CD14-positive monocyte (primary cell): ENCODE data around the gene FANCG. TPM values are rescaled to one million over a fixed set of nuclear protein-coding genes. Genes with fewer than 3 reads are reported as not detected.

Experiments
- DNase-seq, 3 donors: peaks; one replicate each; pipeline ENCODE4 v3.0.0-alpha.2; 2011 to 2022
- H2AFZ ChIP-seq: 2 replicates; pipeline ENCODE4 v1.6.0; 2012; ENCODE audit warnings: mild to moderate bottlenecking, low read depth, low read length, inconsistent platforms; ENCODE audit not compliant: insufficient read depth, poor library complexity, severe bottlenecking
- H3K27ac ChIP-seq, 2 donors: 1 replicate in 1 of 2; 2 replicates in 1 of 2; pipeline ENCODE4 v1.5.1; 2012 to 2013; ENCODE audit warnings: low read length in 2 of 2, control low read depth in 1 of 2, inconsistent platforms in 1 of 2, low read depth in 1 of 2, mild to moderate bottlenecking in 1 of 2
- H3K27me3 ChIP-seq, 2 donors: one replicate each; pipeline versions ENCODE4 v1.6.0 to v1.6.1; 2011 to 2013; ENCODE audit warnings: low read length in 2 of 2; ENCODE audit not compliant: control insufficient read depth in 2 of 2, insufficient read depth in 2 of 2
- H3K36me3 ChIP-seq, 2 donors: replicated peaks in 1 of 2; 1 replicate in 1 of 2; 2 replicates in 1 of 2; pipeline versions ENCODE4 v1.5.1 to v1.6.1; 2012 to 2013; ENCODE audit warnings: low read length in 2 of 2, control low read depth in 1 of 2, inconsistent platforms in 1 of 2, mild to moderate bottlenecking in 1 of 2; ENCODE audit not compliant: insufficient read depth in 2 of 2, control insufficient read depth in 1 of 2
- H3K4me1 ChIP-seq, 2 donors: 1 replicate in 1 of 2; 2 replicates in 1 of 2; pipeline versions ENCODE4 v1.5.1 to v1.6.1; 2012 to 2013; ENCODE audit warnings: low read length in 2 of 2, control low read depth in 1 of 2, inconsistent platforms in 1 of 2, mild to moderate bottlenecking in 1 of 2, moderate library complexity in 1 of 2; ENCODE audit not compliant: insufficient read depth in 2 of 2, control insufficient read depth in 1 of 2
- H3K4me2 ChIP-seq: replicated peaks from 2 replicates; pipeline ENCODE3; 2012; ENCODE audit warnings: low read length, moderate library complexity, mild to moderate bottlenecking; ENCODE audit not compliant: poor library complexity, severe bottlenecking; ENCODE audit errors: extremely low read depth
- H3K4me3 ChIP-seq, 3 experiments: fragments of 200-600 bp in 1 of 3; sonication (generic) in 1 of 3; replicated peaks in 1 of 3; 1 replicate in 2 of 3; 2 replicates in 1 of 3; pipeline ENCODE4 v1.5.1; 2011 to 2013; ENCODE audit warnings: low read length in 3 of 3, mild to moderate bottlenecking in 3 of 3, control low read depth in 2 of 3, low read depth in 2 of 3, inconsistent platforms in 1 of 3, moderate library complexity in 1 of 3
- H3K79me2 ChIP-seq: 2 replicates; pipeline ENCODE4 v1.6.0; 2012; ENCODE audit warnings: mild to moderate bottlenecking, control low read depth, inconsistent platforms, low read length, moderate library complexity; ENCODE audit not compliant: insufficient read depth
- H3K9ac ChIP-seq: 2 replicates; pipeline ENCODE4 v1.6.0; 2017; ENCODE audit warnings: low read length, mild to moderate bottlenecking; ENCODE audit not compliant: insufficient read depth, poor library complexity, severe bottlenecking
- H3K9me3 ChIP-seq, 2 donors: replicated peaks in 1 of 2; 1 replicate in 1 of 2; 2 replicates in 1 of 2; pipeline versions ENCODE4 v1.5.1 to v1.6.1; 2012 to 2013; ENCODE audit warnings: low read length in 2 of 2, control low read depth in 1 of 2; ENCODE audit not compliant: control insufficient read depth in 1 of 2, insufficient read depth in 1 of 2
- H4K20me1 ChIP-seq: 2 replicates; pipeline ENCODE4 v1.6.0; 2012; ENCODE audit warnings: mild to moderate bottlenecking, low read length, control low read depth, moderate library complexity; ENCODE audit not compliant: insufficient read depth
- H3K27ac Mint-ChIP-seq, 7 donors: one replicate each; pipeline ENCODE4 v1.8.0; 2020; ENCODE audit warnings: mild to moderate bottlenecking in 7 of 7, mixed read lengths in 7 of 7, moderate library complexity in 6 of 7, inconsistent platforms in 2 of 7
- H3K27me3 Mint-ChIP-seq, 3 donors: one replicate each; pipeline ENCODE4 v1.8.0; 2021 to 2022; ENCODE audit warnings: low read depth in 3 of 3, mild to moderate bottlenecking in 3 of 3, mixed read lengths in 3 of 3, moderate library complexity in 3 of 3, inconsistent platforms in 1 of 3
- H3K36me3 Mint-ChIP-seq, 2 donors: one replicate each; pipeline ENCODE4 v1.8.0; 2020; ENCODE audit warnings: mixed read lengths in 2 of 2, inconsistent platforms in 1 of 2, mild to moderate bottlenecking in 1 of 2
- H3K4me1 Mint-ChIP-seq: one replicate; pipeline ENCODE4 v1.8.0; 2020; ENCODE audit warnings: mild to moderate bottlenecking, mixed read lengths
- H3K4me3 Mint-ChIP-seq, 2 donors: one replicate each; pipeline ENCODE4 v1.8.0; 2020; ENCODE audit warnings: mild to moderate bottlenecking in 2 of 2, mixed read lengths in 2 of 2, moderate library complexity in 1 of 2
- H3K9me3 Mint-ChIP-seq, 7 donors: one replicate each; pipeline ENCODE4 v1.8.0; 2020 to 2022; ENCODE audit warnings: mixed read lengths in 7 of 7, mild to moderate bottlenecking in 6 of 7, moderate library complexity in 6 of 7, inconsistent platforms in 2 of 7
- CTCF ChIP-seq: fragments of 200-600 bp; IDR thresholded peaks from one replicate; pipeline ENCODE4 v1.8.0; 2022; ENCODE audit warnings: antibody characterized with exemption, mild to moderate bottlenecking
- WGBS: methylation state at CpG from one replicate; pipeline ENCODE4 v1.1.5; 2013; ENCODE audit warnings: missing lambda C conversion rate; ENCODE audit not compliant: insufficient coverage; 5-methylcytosine and 5-hydroxymethylcytosine counted together
- intact Hi-C, 2 donors: fragments of 100-400 bp; cut with micrococcal nuclease; formaldehyde crosslinking; loops; one replicate each; pipeline versions ENCODE4 v1.15.0 to v1.15.1; 2023
- polyA plus RNA-seq, 3 donors: library from polyadenylated mRNA; depleted of rRNA in 1 of 3; unstranded in 2 of 3; stranded (reverse) in 1 of 3; fragments of 300-500 nt in 2 of 3; fragments of >200 nt in 1 of 3; fragmentation: Illumina TruSeq in 2 of 3; gene quantifications; 1 replicate in 2 of 3; 2 replicates in 1 of 3; pipeline ENCODE4 v1.2.3, GENCODE V29; 2012 to 2021

FANCG gene
- polyA plus RNA-seq, 3 donors = 2.0 to 7.0 (median 2.5) TPM

DNA sequence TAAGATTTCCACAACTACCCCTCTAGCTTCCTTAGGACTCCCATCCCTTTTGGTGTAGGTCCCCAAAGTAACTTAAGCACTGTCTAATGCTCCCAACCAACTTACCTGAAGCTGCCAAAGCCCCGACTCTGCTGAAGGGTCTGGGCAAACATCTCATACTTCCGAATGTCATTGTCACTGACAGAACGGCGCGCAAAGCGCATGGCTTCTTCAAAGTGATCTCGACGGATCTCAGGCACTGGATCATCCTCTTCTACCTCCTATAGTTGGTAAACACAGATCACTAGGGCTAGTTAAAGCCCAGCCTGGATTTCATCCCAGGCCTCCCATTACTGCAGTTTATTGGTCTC, 22.5 kb downstream of the FANCG start:
- H3K4me3 ChIP-seq = no peak overlapping the region
- no peak overlapping the region for H3K27ac ChIP-seq
- Mint-ChIP-seq H3K27me3 (peaks cover 0 to 1% (median 0%) of the 10 kb centered on the region in 3 donors), H3K9me3 (no peaks in the 10 kb centered on the region), H3K36me3 (peaks cover 82 to 100% of the 10 kb centered on the region in 2 donors), H3K4me1 (no peaks in the 10 kb centered on the region), H3K4me3 (no peak overlapping the region), H3K27ac (peak overlapping the region in 1 of 7 donors; percentile 7)
- intact Hi-C loops = no loop called here
- DNase-seq = no peak
- 97% methylated on average over 8 of the region's 8 CpGs for WGBS
- no peak for TF ChIP-seq CTCF
- peaks cover 69 to 100% of the 10 kb centered on the region in 2 donors for H3K36me3 ChIP-seq
- peaks cover 54% of the 10 kb centered on the region for H4K20me1 ChIP-seq
- H3K4me2 ChIP-seq = no peak overlapping the region
- H3K9me3 ChIP-seq = no peaks in the 10 kb centered on the region
- no peaks in the 10 kb centered on the region for H3K4me1 ChIP-seq
- H3K79me2 ChIP-seq = no peaks in the 10 kb centered on the region
- H3K27me3 ChIP-seq = no peaks in the 10 kb centered on the region
- no peak overlapping the region for H3K9ac ChIP-seq
- H2AFZ ChIP-seq = no peak overlapping the region

- no peaks in the 10 kb centered on the region for H3K9me3 ChIP-seq
- no peaks in the 10 kb centered on the region for H3K4me1 Mint-ChIP-seq
- WGBS = 100% methylated on average over 3 of the region's 9 CpGs
- no peak overlapping the region for H3K27ac ChIP-seq
- H3K4me1 ChIP-seq = no peaks in the 10 kb centered on the region
- H3K4me3 ChIP-seq = no peak overlapping the region
- H3K9ac ChIP-seq = no peak overlapping the region
- no peak overlapping the region for H3K4me2 ChIP-seq
- no peak overlapping the region for H3K4me3 Mint-ChIP-seq
- peak overlapping the region in 3 of 7 donors; percentile 1 to 81 (median 71) for H3K27ac Mint-ChIP-seq
- peaks cover 0 to 1% (median 0%) of the 10 kb centered on the region in 3 donors for H3K27me3 Mint-ChIP-seq
- no peaks in the 10 kb centered on the region for H3K9me3 Mint-ChIP-seq
- no peak for DNase-seq
- intact Hi-C loops = no loop called here
- no peak overlapping the region for H2AFZ ChIP-seq
- H3K36me3 ChIP-seq = peaks cover 65 to 99% of the 10 kb centered on the region in 2 donors
- H3K27me3 ChIP-seq = no peaks in the 10 kb centered on the region
- H3K79me2 ChIP-seq = no peaks in the 10 kb centered on the region
- TF ChIP-seq CTCF = no peak
- H4K20me1 ChIP-seq = peaks cover 48% of the 10 kb centered on the region
- peaks cover 80 to 100% of the 10 kb centered on the region in 2 donors for H3K36me3 Mint-ChIP-seq
Measured at GRCh38 chr9:35056571-35057270, 23.0 kb downstream of the FANCG start.
